Measurements from ENCODE around the gene BCL2L1. TPM values are rescaled to one million over a fixed set of nuclear protein-coding genes. Genes with fewer than 3 reads are reported as not detected.

BCL2L1 gene
- total RNA-seq, 1 experiment from 2014 or later: 226 TPM

DNA sequence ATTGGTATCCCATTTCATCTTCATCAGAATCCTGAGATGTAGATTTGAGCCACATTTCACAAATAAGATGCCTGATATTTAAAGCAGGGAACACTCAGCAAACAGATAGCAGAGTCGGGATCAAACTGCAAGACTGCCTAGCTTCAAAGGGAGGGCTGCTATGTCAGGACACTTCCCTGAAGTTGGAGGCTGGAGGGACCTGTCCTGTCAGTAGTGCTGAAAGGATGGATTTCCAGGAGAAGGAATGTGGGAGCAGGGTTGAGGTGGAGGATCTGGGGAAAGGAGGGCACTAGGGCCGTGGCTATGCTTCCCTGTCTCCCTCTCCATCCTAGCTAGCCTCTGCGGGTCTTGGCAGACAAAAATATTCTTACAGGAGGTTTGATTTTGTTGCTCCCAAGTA is 52.8 kb downstream of the BCL2L1 start:
- Histone ChIP-seq H3K79me2 (ENCODE audit: insufficient read depth, low read length) (peaks cover 99% of the 10 kb centered on the region), H3K4me1 (ENCODE audit: control insufficient read depth in 1 of 2, insufficient read depth in 2 of 2, low read length in 2 of 2) (peaks cover 27 to 91% of the 10 kb centered on the region in 2 experiments), H3K9me3 (ENCODE audit: control insufficient read depth in 1 of 2, insufficient read depth in 1 of 2, low read depth in 1 of 2, low read length in 2 of 2) (no peaks in the 10 kb centered on the region), H3K9ac (ENCODE audit: low read length) (peak overlapping the region; percentile 8; the same call in 1 of the 2 replicates), H3K4me3 (replicated peaks in 1 of 2; ENCODE audit: low read depth in 1 of 2, low read length in 2 of 2) (no peak overlapping the region), H4K20me1 (ENCODE audit: insufficient read depth) (no peaks in the 10 kb centered on the region), H3K27ac (ENCODE audit: low read depth, low read length) (peak overlapping the region; percentile 22), H3K36me3 (ENCODE audit: control insufficient read depth in 1 of 2, insufficient read depth in 2 of 2, low read length in 2 of 2) (peaks cover 2 to 69% of the 10 kb centered on the region in 2 experiments; a peak in 2 of 4 replicates), H3K9me2 (ENCODE audit: insufficient read depth) (no peaks in the 10 kb centered on the region), H3K27me3 (ENCODE audit: insufficient read depth, low read length) (no peaks in the 10 kb centered on the region), H3K4me2 (ENCODE audit: low read length) (no peak overlapping the region), H2AFZ (ENCODE audit: low read depth, low read length, poor library complexity, severe bottlenecking) (no peak overlapping the region)
- ChIA-PET CTCF (interaction anchor here (1.2 kb wide), 1 partner anchor 8 kb away, joined by 5 read pairs; no protein-coding TSS in a partner anchor), POLR2A (no interaction called here), RAD21 (ENCODE audit: low non-redundant PET in 1 of 2, low total read pairs in 2 of 2, uncharacterized antibody in 2 of 2, unreplicated experiment in 2 of 2) (no interaction called here)
- no peak for TF ChIP-seq EZH2 (IDR thresholded peaks at IDR 0.05)
- no peak for TF ChIP-seq YY1 (IDR thresholded peaks at IDR 0.05; ENCODE audit: extremely low read depth, insufficient replicate concordance, low read depth, low read length)
- TF ChIP-seq, protein P1, sequence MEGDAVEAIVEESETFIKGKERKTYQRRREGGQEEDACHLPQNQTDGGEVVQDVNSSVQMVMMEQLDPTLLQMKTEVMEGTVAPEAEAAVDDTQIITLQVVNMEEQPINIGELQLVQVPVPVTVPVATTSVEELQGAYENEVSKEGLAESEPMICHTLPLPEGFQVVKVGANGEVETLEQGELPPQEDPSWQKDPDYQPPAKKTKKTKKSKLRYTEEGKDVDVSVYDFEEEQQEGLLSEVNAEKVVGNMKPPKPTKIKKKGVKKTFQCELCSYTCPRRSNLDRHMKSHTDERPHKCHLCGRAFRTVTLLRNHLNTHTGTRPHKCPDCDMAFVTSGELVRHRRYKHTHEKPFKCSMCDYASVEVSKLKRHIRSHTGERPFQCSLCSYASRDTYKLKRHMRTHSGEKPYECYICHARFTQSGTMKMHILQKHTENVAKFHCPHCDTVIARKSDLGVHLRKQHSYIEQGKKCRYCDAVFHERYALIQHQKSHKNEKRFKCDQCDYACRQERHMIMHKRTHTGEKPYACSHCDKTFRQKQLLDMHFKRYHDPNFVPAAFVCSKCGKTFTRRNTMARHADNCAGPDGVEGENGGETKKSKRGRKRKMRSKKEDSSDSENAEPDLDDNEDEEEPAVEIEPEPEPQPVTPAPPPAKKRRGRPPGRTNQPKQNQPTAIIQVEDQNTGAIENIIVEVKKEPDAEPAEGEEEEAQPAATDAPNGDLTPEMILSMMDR (IDR thresholded peaks at IDR 0.05 in 2 of 3, conservative IDR thresholded peaks at IDR 0.05 in 1 of 3; ENCODE audit: borderline replicate concordance in 1 of 3, insufficient read depth in 1 of 3, low read depth in 2 of 3, low read length in 2 of 3): no peak
- no peak for TF ChIP-seq ZNF274 (IDR thresholded peaks at IDR 0.05; ENCODE audit: low read depth, low read length)
- TF ChIP-seq JUND (IDR thresholded peaks at IDR 0.05): no peak
- no peak for TF ChIP-seq FOSL1 (IDR thresholded peaks at IDR 0.05; ENCODE audit: low read depth)
- no peak for TF ChIP-seq SP1 (IDR thresholded peaks at IDR 0.05; ENCODE audit: low read depth)
- no peak for TF ChIP-seq CBX3 (IDR thresholded peaks at IDR 0.05; ENCODE audit: low read depth)
- TF ChIP-seq POLR2A (IDR thresholded peaks at IDR 0.05; ENCODE audit: borderline replicate concordance, extremely low read depth, insufficient read depth, insufficient read length): no peak
- TF ChIP-seq EZH2phosphoT487 (IDR thresholded peaks at IDR 0.05; ENCODE audit: borderline replicate concordance): no peak
- TF ChIP-seq SIN3A (IDR thresholded peaks at IDR 0.05; ENCODE audit: low read depth): no peak
- no peak for TF ChIP-seq POLR2AphosphoS5 (IDR thresholded peaks at IDR 0.05; ENCODE audit: low read depth, low read length)
- TF ChIP-seq, protein P2, sequence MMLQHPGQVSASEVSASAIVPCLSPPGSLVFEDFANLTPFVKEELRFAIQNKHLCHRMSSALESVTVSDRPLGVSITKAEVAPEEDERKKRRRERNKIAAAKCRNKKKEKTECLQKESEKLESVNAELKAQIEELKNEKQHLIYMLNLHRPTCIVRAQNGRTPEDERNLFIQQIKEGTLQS (IDR thresholded peaks at IDR 0.05): no peak
- no peak for TF ChIP-seq RAD21 (IDR thresholded peaks at IDR 0.05; ENCODE audit: low read depth)
- TF ChIP-seq ELF1 (IDR thresholded peaks at IDR 0.05; ENCODE audit: borderline replicate concordance, low read depth): no peak
- TF ChIP-seq ZFX (IDR thresholded peaks at IDR 0.05): no peak
- TF ChIP-seq SRF (IDR thresholded peaks at IDR 0.05; ENCODE audit: low read depth): no peak
- TF ChIP-seq, protein P3, sequence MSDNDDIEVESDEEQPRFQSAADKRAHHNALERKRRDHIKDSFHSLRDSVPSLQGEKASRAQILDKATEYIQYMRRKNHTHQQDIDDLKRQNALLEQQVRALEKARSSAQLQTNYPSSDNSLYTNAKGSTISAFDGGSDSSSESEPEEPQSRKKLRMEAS (IDR thresholded peaks at IDR 0.05): no peak
- TF ChIP-seq TCF7L2 (IDR thresholded peaks at IDR 0.05; ENCODE audit: borderline replicate concordance, extremely low read depth, insufficient read depth, insufficient read length): no peak
- TF ChIP-seq, protein P4, sequence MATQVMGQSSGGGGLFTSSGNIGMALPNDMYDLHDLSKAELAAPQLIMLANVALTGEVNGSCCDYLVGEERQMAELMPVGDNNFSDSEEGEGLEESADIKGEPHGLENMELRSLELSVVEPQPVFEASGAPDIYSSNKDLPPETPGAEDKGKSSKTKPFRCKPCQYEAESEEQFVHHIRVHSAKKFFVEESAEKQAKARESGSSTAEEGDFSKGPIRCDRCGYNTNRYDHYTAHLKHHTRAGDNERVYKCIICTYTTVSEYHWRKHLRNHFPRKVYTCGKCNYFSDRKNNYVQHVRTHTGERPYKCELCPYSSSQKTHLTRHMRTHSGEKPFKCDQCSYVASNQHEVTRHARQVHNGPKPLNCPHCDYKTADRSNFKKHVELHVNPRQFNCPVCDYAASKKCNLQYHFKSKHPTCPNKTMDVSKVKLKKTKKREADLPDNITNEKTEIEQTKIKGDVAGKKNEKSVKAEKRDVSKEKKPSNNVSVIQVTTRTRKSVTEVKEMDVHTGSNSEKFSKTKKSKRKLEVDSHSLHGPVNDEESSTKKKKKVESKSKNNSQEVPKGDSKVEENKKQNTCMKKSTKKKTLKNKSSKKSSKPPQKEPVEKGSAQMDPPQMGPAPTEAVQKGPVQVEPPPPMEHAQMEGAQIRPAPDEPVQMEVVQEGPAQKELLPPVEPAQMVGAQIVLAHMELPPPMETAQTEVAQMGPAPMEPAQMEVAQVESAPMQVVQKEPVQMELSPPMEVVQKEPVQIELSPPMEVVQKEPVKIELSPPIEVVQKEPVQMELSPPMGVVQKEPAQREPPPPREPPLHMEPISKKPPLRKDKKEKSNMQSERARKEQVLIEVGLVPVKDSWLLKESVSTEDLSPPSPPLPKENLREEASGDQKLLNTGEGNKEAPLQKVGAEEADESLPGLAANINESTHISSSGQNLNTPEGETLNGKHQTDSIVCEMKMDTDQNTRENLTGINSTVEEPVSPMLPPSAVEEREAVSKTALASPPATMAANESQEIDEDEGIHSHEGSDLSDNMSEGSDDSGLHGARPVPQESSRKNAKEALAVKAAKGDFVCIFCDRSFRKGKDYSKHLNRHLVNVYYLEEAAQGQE (IDR thresholded peaks at IDR 0.05; ENCODE audit: low read depth): no peak
- no peak for ATAC-seq
- no TSS peak for BruUV-seq (replicated peaks)
- DNase-seq (ENCODE audit: low read depth, low spot score): no peak
- intact Hi-C loops (cut with micrococcal nuclease): no loop called here

Measured in HCT116 (cell line).